Skeletal muscle tissue (tissue), 4 donors: ENCODE data around the gene POLR1A. TPM values are rescaled to one million over a fixed set of nuclear protein-coding genes. Genes with fewer than 3 reads are reported as not detected.

ENCODE experiments used
- H3K27ac ChIP-seq: one replicate; pipeline ENCODE4 v1.7.0; 2013; ENCODE audit warnings: mild to moderate bottlenecking, low read depth, low read length, inconsistent platforms
- H3K27me3 ChIP-seq, 3 donors: one replicate each; pipeline ENCODE4 v1.7.0; 2013; ENCODE audit warnings: low read length in 3 of 3; ENCODE audit not compliant: control insufficient read depth in 3 of 3, insufficient read depth in 3 of 3
- H3K36me3 ChIP-seq, 3 donors: one replicate each; pipeline ENCODE4 v1.7.0; 2013; ENCODE audit warnings: low read length in 3 of 3; ENCODE audit not compliant: control insufficient read depth in 3 of 3, insufficient read depth in 3 of 3
- H3K4me1 ChIP-seq, 3 donors: one replicate each; pipeline ENCODE4 v1.7.0; 2013; ENCODE audit warnings: low read length in 3 of 3, mild to moderate bottlenecking in 3 of 3; ENCODE audit not compliant: control insufficient read depth in 3 of 3, insufficient read depth in 3 of 3
- H3K4me3 ChIP-seq, 3 donors: one replicate each; pipeline ENCODE4 v1.7.0; 2013; ENCODE audit warnings: low read length in 3 of 3
- H3K9ac ChIP-seq, 3 donors: one replicate each; pipeline ENCODE4 v1.7.0; 2013; ENCODE audit warnings: low read length in 3 of 3, mild to moderate bottlenecking in 3 of 3, moderate library complexity in 2 of 3, low read depth in 1 of 3
- H3K9me3 ChIP-seq, 3 donors: one replicate each; pipeline ENCODE4 v1.7.0; 2013; ENCODE audit warnings: low read length in 3 of 3; ENCODE audit not compliant: control insufficient read depth in 3 of 3
- total RNA-seq: library from RNA; depleted of rRNA; stranded (reverse); fragments of >200 nt; gene quantifications from one replicate; pipeline ENCODE4 v1.2.3, GENCODE V29; 2014
- donor health status: Osteomylitis.

Gene POLR1A
- total RNA-seq, 1 donor from 2014 or later: 13.6 TPM

DNA sequence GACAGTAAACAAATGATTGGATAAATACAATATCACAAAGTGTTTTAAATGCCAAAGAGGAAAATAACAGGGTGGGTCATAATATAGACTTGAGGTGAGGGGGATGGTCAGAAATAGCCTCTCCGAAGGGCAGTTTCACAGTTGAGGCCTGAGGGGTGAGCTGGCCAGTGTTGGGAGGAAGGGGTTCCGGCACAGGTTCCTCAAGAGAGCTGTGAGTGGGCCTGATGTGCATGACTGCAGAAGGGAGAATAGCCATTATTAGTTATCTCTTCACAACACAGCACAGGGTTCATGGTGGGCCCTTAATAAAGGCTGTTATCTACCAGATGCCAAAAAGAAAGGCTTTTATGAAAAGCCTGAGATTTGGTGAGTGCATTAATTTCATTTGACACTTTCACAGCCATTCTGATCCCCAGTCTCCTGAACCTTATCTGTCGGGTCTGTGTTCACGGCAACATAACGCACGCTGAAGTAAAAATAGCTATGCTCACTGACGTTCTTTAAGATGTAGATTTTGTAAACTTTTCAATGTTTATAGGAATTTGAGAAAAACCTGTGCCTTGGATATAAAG is 39.6 kb downstream of the POLR1A start:
- no peak overlapping the region for H3K9ac ChIP-seq
- peak overlapping the region; percentile 32 for H3K27ac ChIP-seq
- peaks cover 22 to 30% (median 26%) of the 10 kb centered on the region in 3 donors for H3K4me1 ChIP-seq
- H3K4me3 ChIP-seq: no peak overlapping the region
- peaks cover 17 to 41% (median 41%) of the 10 kb centered on the region in 3 donors for H3K36me3 ChIP-seq
- H3K27me3 ChIP-seq: no peaks in the 10 kb centered on the region
- no peaks in the 10 kb centered on the region for H3K9me3 ChIP-seq

DNA sequence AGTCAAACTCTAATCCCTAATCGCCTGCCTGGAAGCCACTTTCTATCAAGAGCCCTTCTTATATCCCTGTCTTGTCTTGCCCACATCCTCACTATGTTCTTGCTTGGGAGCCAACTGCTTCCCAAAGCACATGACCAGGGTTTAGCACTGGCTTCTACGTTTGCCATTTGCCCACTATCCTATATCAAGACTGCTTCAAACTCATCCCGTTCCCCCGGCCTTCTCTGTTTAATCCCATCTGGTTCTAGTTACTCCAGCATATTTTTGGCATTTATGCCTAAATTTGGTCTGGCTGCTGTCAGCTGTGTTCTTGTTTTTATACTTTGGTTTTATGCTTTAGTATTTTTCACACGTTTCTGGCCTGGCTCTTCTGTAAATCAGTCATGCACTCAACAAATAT is 40.2 kb downstream of the POLR1A start:
- no peak overlapping the region for H3K9ac ChIP-seq
- H3K27me3 ChIP-seq: no peaks in the 10 kb centered on the region
- no peak overlapping the region for H3K4me3 ChIP-seq
- peaks cover 22 to 30% (median 26%) of the 10 kb centered on the region in 3 donors for H3K4me1 ChIP-seq
- peak overlapping the region; percentile 32 for H3K27ac ChIP-seq
- H3K36me3 ChIP-seq: peaks cover 17 to 45% (median 41%) of the 10 kb centered on the region in 3 donors
- H3K9me3 ChIP-seq: no peaks in the 10 kb centered on the region

DNA sequence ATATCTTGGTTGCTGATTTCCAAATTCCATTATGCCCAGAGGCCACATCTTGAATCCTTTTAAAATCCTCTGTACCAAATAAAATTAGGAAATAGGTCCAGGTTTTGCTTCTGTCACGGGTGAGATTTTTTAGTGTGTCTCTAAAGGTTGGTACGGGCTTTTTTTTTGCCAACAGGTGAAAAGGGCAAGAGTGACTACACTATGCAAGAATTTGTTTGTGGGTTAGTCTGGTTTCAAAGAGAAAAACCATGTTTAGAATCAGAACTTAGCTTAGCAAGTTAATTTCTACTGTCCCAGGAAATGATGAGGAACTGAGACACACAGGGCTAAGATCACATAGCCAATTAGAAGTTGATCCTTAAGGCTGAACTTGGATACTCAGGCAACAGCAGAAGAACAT is 41.7 kb downstream of the POLR1A start:
- Histone ChIP-seq H3K4me3 (no peak overlapping the region), H3K9me3 (no peaks in the 10 kb centered on the region), H3K9ac (no peak overlapping the region), H3K27ac (no peak overlapping the region), H3K4me1 (peaks cover 13 to 20% (median 18%) of the 10 kb centered on the region in 3 donors), H3K27me3 (no peaks in the 10 kb centered on the region), H3K36me3 (peaks cover 8 to 34% (median 28%) of the 10 kb centered on the region in 3 donors)

DNA sequence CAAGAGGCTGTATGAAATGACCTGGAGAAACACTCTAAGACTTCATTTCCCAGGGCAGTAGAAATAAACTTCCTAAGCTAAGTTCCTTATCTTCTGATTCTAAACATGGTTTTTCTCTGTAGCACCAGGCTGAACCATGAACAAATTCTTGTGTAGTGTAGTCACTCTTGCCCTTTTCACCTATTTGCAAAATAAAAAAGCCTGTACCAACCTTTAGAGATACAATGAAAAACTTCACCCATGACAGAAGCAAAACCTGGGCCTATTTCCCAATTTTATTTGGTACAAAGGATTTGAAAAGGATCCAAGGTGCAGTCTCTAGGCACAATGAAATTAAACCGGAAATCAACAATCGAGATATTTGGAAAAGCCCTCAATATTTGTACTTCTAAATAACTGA is 43.6 kb downstream of the POLR1A start:
- no peak overlapping the region for H3K4me3 ChIP-seq
- H3K27ac ChIP-seq: no peak overlapping the region
- H3K9me3 ChIP-seq: no peaks in the 10 kb centered on the region
- H3K27me3 ChIP-seq: no peaks in the 10 kb centered on the region
- peaks cover 7 to 30% (median 24%) of the 10 kb centered on the region in 3 donors for H3K36me3 ChIP-seq
- peaks cover 3 to 6% (median 4%) of the 10 kb centered on the region in 3 donors for H3K4me1 ChIP-seq
- no peak overlapping the region for H3K9ac ChIP-seq

DNA sequence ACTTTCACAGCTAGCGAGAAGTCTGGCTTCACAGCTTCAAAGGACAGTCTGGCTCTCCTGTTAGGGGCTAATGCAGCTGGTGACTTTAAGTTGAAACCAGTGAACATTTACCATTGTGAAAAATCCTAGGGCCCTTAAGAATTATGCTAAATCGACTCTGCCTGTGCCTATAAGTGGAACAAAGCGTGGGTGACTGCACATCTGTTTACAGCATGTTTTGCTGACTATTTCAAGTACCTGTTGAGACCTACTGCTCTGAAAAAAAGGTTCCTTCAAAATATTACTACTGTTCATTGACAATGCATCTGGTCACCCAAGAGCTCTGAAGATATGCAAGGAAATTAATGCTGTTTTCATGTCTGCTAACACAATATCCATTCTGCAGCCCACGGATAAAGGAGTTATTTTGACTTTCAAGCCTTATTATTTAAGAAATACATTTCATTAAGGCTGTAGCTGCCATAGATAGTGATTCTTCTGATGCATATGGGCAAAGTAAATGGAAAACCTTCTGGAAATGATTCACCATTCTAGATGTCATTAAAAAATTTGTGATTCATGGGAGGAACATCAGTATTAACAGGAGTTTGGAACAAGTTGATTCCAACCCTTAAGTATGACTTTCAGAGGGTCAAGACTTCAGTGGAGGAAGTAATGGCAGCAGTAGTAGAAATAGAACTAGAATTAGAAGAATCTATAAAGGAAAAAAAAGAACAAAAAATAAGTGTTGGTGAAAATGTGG is 48.9 kb downstream of the POLR1A start:
- Histone ChIP-seq H3K4me1 (no peaks in the 10 kb centered on the region), H3K4me3 (no peak overlapping the region), H3K9ac (no peak overlapping the region), H3K27me3 (no peaks in the 10 kb centered on the region), H3K9me3 (no peaks in the 10 kb centered on the region), H3K36me3 (peaks cover 23 to 30% (median 25%) of the 10 kb centered on the region in 3 donors), H3K27ac (no peak overlapping the region)

DNA sequence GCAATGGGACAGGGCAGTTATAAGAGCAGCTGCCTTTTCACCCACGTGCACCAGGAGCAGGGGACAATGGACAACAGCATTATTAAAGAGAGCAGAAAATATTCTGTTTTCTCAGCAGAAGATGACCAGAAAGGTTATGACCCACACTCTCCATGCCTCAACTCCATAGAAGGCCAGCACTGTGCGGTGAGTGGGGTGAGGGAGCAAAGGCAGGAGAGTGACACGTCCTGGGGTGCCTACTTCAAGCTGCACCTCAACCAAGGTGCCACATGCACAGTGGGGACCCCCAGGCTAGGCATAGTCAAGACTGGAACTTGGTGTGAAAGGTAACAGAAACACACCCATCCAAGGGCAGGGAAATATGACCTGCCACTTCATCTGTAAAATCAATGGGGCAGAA is 50.4 kb downstream of the POLR1A start:
- H3K9me3 ChIP-seq: no peaks in the 10 kb centered on the region
- no peak overlapping the region for H3K27ac ChIP-seq
- H3K36me3 ChIP-seq: peaks cover 28 to 31% (median 28%) of the 10 kb centered on the region in 3 donors

DNA sequence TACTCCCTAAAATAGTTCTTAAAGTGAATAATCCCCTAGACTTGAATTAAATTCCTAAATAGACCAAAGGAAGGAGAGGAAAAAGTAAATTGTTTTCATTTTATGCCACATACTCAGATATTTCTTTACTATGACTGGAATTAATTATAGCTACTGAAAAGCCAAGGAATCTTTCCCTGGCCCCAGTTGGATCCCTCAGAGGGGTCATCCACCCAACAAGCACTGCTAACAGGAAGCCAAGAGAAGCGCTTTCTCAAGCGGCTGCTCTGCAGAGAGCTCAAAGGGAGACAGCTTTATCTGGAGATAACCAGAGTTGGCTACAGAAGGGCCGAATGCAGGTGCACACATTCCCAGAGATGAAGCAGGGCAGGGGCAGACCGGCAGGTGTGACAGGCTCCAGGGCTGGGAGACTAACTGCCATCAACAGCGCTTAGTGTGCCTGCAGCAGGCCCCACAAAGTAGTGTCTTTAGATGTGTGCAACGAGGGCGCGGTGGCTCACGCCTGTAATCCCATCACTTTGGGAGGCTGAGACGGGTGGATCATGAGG is 51.1 kb downstream of the POLR1A start:
- Histone ChIP-seq H3K36me3 (peaks cover 29 to 34% (median 31%) of the 10 kb centered on the region in 3 donors), H3K4me3 (no peak overlapping the region), H3K9me3 (no peaks in the 10 kb centered on the region), H3K27me3 (no peaks in the 10 kb centered on the region), H3K9ac (no peak overlapping the region), H3K4me1 (no peaks in the 10 kb centered on the region), H3K27ac (no peak overlapping the region)

More for the DNA sequence above, 50.4 kb downstream of the POLR1A start:
- Histone ChIP-seq H3K27me3 (no peaks in the 10 kb centered on the region), H3K9ac (no peak overlapping the region), H3K4me3 (no peak overlapping the region), H3K4me1 (no peaks in the 10 kb centered on the region)

DNA sequence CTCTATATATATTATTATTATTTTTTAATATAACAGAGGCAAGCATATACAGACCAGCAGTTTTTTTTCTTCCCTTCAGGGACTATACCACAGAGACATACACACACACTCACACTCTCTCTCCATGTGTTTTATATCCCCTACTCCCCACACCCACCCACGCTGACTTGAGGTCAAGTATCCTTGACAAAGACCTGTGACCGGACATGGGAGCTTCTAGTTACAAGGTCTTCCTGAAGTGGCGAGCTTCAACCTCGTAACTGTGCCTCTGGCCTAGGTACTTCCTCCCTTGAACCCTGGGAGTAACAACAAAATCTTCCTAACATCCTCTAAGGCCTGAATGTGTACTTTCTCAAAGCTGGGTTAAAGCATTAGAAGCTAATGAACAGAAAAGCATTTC is 52.5 kb downstream of the POLR1A start:
- Histone ChIP-seq H3K4me1 (peaks cover 0 to 4% (median 0%) of the 10 kb centered on the region in 3 donors), H3K27me3 (no peaks in the 10 kb centered on the region), H3K9me3 (no peaks in the 10 kb centered on the region), H3K9ac (no peak overlapping the region), H3K36me3 (peaks cover 35 to 46% (median 41%) of the 10 kb centered on the region in 3 donors), H3K4me3 (no peak overlapping the region), H3K27ac (no peak overlapping the region)

DNA sequence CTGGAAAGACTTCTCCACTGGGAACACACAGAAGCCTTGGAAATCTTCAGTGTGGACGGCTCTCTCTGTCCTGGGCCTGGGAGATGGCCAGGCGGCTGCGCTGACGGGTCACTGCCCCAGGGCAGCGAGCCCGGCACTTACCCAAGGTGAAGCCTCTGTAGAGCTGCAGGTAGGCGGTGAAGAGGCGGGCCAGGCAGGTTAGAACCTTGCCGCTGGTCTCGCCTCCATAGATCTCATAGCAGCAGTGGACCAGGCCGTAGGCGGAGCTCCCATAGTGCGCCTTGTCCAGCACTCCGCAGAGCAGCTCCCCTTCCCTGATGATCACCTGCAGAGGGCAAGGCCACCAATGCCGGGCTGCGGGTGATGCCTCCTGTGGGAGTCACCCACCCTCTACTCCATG is 53.0 kb downstream of the POLR1A start:
- H3K4me3 ChIP-seq: no peak overlapping the region
- H3K9ac ChIP-seq: no peak overlapping the region
- no peak overlapping the region for H3K27ac ChIP-seq
- peaks cover 0 to 4% (median 0%) of the 10 kb centered on the region in 3 donors for H3K4me1 ChIP-seq
- peaks cover 39 to 50% (median 46%) of the 10 kb centered on the region in 3 donors for H3K36me3 ChIP-seq
- H3K9me3 ChIP-seq: no peaks in the 10 kb centered on the region
- H3K27me3 ChIP-seq: no peaks in the 10 kb centered on the region

DNA sequence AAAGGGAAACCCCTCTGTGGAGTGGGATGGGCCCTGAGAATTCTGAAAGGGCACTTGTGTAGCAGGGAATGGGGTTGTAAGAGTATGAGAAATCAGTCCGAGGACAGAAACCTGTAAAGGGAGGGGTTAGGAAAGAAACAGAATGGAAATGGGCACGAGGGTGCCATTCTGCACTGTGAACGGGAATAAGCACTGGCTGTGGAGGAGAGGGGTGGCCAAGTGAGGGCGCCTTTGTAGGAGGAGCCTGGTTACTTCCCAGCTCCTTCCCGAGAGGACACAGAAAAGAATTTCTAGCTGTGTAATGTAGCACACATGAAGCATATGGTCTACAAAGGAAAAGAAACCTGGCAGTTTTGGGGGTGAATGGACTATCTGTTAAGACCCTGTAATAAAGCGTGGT is 53.4 kb downstream of the POLR1A start:
- no peak overlapping the region for H3K9ac ChIP-seq
- H3K9me3 ChIP-seq: no peaks in the 10 kb centered on the region
- H3K4me1 ChIP-seq: peaks cover 0 to 4% (median 0%) of the 10 kb centered on the region in 3 donors
- peaks cover 42 to 52% (median 50%) of the 10 kb centered on the region in 3 donors for H3K36me3 ChIP-seq
- H3K27ac ChIP-seq: no peak overlapping the region
- no peak overlapping the region for H3K4me3 ChIP-seq
- no peaks in the 10 kb centered on the region for H3K27me3 ChIP-seq
